ENCODE data around the gene TTC39A.
"Not testable (repeated sequence)": the region's sequence is repeated elsewhere in the genome, so short reads cannot be mapped to it uniquely, and the experiment has no call there.

Gene TTC39A

GRCh38 chr1:51263147-51263877 is 67.0 kb downstream of the TTC39A start:
- peaks cover 12% of the 10 kb centered on the region for H3K36me3 Mint-ChIP-seq (ENCODE audit: low read depth)
- no peak overlapping the region for H3K27ac Mint-ChIP-seq
- peaks cover 20% of the 10 kb centered on the region for H3K4me1 Mint-ChIP-seq

GRCh38 chr1:51255331-51255730 is 75.0 kb downstream of the TTC39A start:
- Mint-ChIP-seq H3K36me3 (ENCODE audit: low read depth) (peaks cover 24% of the 10 kb centered on the region), H3K27me3 (ENCODE audit: low read depth, poor library complexity) (no peaks in the 10 kb centered on the region), H3K27ac (no peak overlapping the region), H3K4me1 (peaks cover 6% of the 10 kb centered on the region), H3K9me3 (peaks cover 7% of the 10 kb centered on the region), H3K4me3 (no peak overlapping the region)
- no peak for TF ChIP-seq CTCF (IDR thresholded peaks at IDR 0.05)
- DNase-seq: no peak

More at GRCh38 chr1:51263147-51263877, 67.0 kb downstream of the TTC39A start:
- no peak for DNase-seq
- Mint-ChIP-seq H3K9me3 (no peaks in the 10 kb centered on the region), H3K27me3 (ENCODE audit: low read depth, poor library complexity) (no peaks in the 10 kb centered on the region), H3K4me3 (no peak overlapping the region)
- TF ChIP-seq CTCF (IDR thresholded peaks at IDR 0.05): no peak

- DNase-seq: no peak
- Mint-ChIP-seq H3K4me3 (no peak overlapping the region), H3K27ac (no peak overlapping the region), H3K4me1 (peaks cover 4% of the 10 kb centered on the region), H3K9me3 (peaks cover 7% of the 10 kb centered on the region), H3K27me3 (ENCODE audit: low read depth, poor library complexity) (no peaks in the 10 kb centered on the region), H3K36me3 (ENCODE audit: low read depth) (peaks cover 26% of the 10 kb centered on the region)
- no peak for TF ChIP-seq CTCF (IDR thresholded peaks at IDR 0.05)
Observed at GRCh38 chr1:51253691-51254090, 76.7 kb downstream of the TTC39A start.

- no peak for TF ChIP-seq CTCF (IDR thresholded peaks at IDR 0.05)
- Mint-ChIP-seq H3K4me1 (no peaks in the 10 kb centered on the region), H3K36me3 (ENCODE audit: low read depth) (peaks cover 26% of the 10 kb centered on the region), H3K27me3 (ENCODE audit: low read depth, poor library complexity) (no peaks in the 10 kb centered on the region), H3K4me3 (no peak overlapping the region), H3K27ac (no peak overlapping the region), H3K9me3 (peaks cover 7% of the 10 kb centered on the region)
- DNase-seq: no peak
Observed at GRCh38 chr1:51252366-51252765, 78.0 kb downstream of the TTC39A start.

- H3K9me3 Mint-ChIP-seq; H3K27ac Mint-ChIP-seq; DNase-seq; H3K27me3 Mint-ChIP-seq (ENCODE audit: low read depth, poor library complexity); H3K4me3 Mint-ChIP-seq; H3K4me1 Mint-ChIP-seq: not testable (repeated sequence)
- peaks cover 29% of the 10 kb centered on the region for H3K36me3 Mint-ChIP-seq (ENCODE audit: low read depth)
Observed at GRCh38 chr1:51251165-51251564, 79.2 kb downstream of the TTC39A start.

- not testable (repeated sequence) for DNase-seq, H3K4me1 Mint-ChIP-seq
Observed at GRCh38 chr1:51250729-51251128, 79.6 kb downstream of the TTC39A start.

GRCh38 chr1:51249445-51249844 is 80.9 kb downstream of the TTC39A start:
- H3K36me3 Mint-ChIP-seq (ENCODE audit: low read depth): peaks cover 35% of the 10 kb centered on the region
- no peak for TF ChIP-seq CTCF (IDR thresholded peaks at IDR 0.05)
- no peak overlapping the region for H3K27ac Mint-ChIP-seq
- H3K27me3 Mint-ChIP-seq (ENCODE audit: low read depth, poor library complexity): no peaks in the 10 kb centered on the region
- no peaks in the 10 kb centered on the region for H3K4me1 Mint-ChIP-seq
- no peak for DNase-seq
- H3K9me3 Mint-ChIP-seq: peaks cover 7% of the 10 kb centered on the region
- H3K4me3 Mint-ChIP-seq: no peak overlapping the region

More at GRCh38 chr1:51250729-51251128, 79.6 kb downstream of the TTC39A start:
- H3K27ac Mint-ChIP-seq; H3K9me3 Mint-ChIP-seq; H3K27me3 Mint-ChIP-seq (ENCODE audit: low read depth, poor library complexity); H3K4me3 Mint-ChIP-seq: not testable (repeated sequence)
- peaks cover 34% of the 10 kb centered on the region for H3K36me3 Mint-ChIP-seq (ENCODE audit: low read depth)

Measured in nephron progenitor cell (in vitro differentiated cells).